Measurements from ENCODE around the gene TSC22D3. TPM values are rescaled to one million over a fixed set of nuclear protein-coding genes. Genes with fewer than 3 reads are reported as not detected.

Gene TSC22D3
- polyA plus RNA-seq, 1 experiment, result 34.7 TPM

DNA sequence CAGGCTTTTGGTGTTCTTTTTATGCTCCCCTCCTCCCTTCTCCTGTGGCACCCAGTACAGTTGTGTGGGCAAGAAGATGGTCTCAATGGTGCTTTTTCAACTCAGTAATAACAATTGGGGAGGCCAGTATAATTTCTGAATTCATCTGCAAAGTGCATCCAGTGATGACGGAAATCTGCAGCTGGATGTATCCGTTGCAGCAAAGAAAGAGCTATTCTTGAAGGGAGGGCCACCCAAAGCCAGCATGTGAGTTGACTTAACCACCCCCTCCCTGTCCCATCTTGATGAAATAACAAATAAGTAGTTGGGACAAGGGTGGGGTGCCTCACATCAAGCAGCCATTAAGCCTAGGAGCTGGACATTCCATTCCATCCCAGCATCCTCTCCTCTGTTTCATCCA lies 30.7 kb downstream of the TSC22D3 start:
- H3K4me3 ChIP-seq (ENCODE audit: low read depth, low read length), result no peak overlapping the region
- no peaks in the 10 kb centered on the region for H3K36me3 ChIP-seq (ENCODE audit: control insufficient read depth, insufficient read depth, low read length)
- TF ChIP-seq, protein P1, sequence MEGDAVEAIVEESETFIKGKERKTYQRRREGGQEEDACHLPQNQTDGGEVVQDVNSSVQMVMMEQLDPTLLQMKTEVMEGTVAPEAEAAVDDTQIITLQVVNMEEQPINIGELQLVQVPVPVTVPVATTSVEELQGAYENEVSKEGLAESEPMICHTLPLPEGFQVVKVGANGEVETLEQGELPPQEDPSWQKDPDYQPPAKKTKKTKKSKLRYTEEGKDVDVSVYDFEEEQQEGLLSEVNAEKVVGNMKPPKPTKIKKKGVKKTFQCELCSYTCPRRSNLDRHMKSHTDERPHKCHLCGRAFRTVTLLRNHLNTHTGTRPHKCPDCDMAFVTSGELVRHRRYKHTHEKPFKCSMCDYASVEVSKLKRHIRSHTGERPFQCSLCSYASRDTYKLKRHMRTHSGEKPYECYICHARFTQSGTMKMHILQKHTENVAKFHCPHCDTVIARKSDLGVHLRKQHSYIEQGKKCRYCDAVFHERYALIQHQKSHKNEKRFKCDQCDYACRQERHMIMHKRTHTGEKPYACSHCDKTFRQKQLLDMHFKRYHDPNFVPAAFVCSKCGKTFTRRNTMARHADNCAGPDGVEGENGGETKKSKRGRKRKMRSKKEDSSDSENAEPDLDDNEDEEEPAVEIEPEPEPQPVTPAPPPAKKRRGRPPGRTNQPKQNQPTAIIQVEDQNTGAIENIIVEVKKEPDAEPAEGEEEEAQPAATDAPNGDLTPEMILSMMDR (IDR thresholded peaks at IDR 0.05; ENCODE audit: insufficient read depth, low read depth, low read length), result no peak
- no peaks in the 10 kb centered on the region for H3K27me3 ChIP-seq (ENCODE audit: control insufficient read depth, insufficient read depth, low read length)
- ChIA-PET CTCF (no interaction called here), POLR2A (no interaction called here)
- DNase-seq (ENCODE audit: low read depth), result no peak

DNA sequence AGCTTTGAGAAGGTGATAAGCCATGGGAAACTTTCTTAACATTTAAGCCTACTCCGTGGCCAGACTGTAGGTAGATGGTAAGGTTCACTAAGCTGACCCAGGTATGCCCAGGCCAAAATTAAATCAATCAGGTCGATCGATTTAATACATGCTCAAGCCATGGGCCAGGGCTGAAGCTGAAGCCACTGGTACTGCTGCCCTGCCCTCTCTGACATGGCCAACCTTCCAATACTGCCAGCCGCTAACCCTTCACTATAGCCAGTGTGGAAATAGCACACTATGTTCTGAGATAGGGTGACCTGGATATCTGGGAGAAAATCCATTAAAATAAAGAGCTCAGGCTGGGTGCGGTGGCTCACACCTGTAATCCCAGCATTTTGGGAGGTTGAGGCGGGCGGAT lies 31.6 kb downstream of the TSC22D3 start:
- no peak for DNase-seq (ENCODE audit: low read depth)
- ChIA-PET POLR2A (no interaction called here), CTCF (no interaction called here)
- no peaks in the 10 kb centered on the region for H3K27me3 ChIP-seq (ENCODE audit: control insufficient read depth, insufficient read depth, low read length)
- TF ChIP-seq, protein P1 (IDR thresholded peaks at IDR 0.05; ENCODE audit: insufficient read depth, low read depth, low read length), result no peak
- no peak overlapping the region for H3K4me3 ChIP-seq (ENCODE audit: low read depth, low read length)
- H3K36me3 ChIP-seq (ENCODE audit: control insufficient read depth, insufficient read depth, low read length), result no peaks in the 10 kb centered on the region

DNA sequence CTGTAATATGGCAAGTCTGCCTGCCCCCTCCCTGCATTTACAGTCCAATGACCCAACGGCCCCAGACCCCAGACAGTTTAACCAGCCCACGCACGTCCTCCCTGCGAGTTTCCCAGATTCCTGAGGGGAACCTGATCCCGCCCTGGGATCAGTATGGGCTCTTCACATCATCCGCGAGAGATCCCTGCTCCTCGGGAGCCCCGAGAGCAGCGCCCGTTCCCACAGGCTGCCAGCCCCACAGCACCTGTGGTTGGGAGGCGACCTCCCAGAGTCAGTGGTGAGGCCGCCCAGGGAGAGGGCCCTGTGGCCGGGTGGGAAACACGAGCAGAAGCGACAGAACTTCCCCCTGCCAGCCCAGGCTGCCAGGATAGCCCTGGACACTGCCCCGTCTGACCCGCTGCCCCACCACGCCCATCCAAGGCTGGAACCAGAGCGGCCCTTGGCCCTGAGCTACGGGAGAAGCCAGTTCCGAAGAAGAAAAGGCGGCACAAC lies 32.8 kb downstream of the TSC22D3 start:
- ChIA-PET CTCF (no interaction called here), POLR2A (no interaction called here)
- H3K4me3 ChIP-seq (ENCODE audit: low read depth, low read length), result no peak overlapping the region
- TF ChIP-seq, protein P1 (IDR thresholded peaks at IDR 0.05; ENCODE audit: insufficient read depth, low read depth, low read length), result no peak
- H3K27me3 ChIP-seq (ENCODE audit: control insufficient read depth, insufficient read depth, low read length), result no peaks in the 10 kb centered on the region
- DNase-seq (ENCODE audit: low read depth), result no peak
- no peaks in the 10 kb centered on the region for H3K36me3 ChIP-seq (ENCODE audit: control insufficient read depth, insufficient read depth, low read length)

DNA sequence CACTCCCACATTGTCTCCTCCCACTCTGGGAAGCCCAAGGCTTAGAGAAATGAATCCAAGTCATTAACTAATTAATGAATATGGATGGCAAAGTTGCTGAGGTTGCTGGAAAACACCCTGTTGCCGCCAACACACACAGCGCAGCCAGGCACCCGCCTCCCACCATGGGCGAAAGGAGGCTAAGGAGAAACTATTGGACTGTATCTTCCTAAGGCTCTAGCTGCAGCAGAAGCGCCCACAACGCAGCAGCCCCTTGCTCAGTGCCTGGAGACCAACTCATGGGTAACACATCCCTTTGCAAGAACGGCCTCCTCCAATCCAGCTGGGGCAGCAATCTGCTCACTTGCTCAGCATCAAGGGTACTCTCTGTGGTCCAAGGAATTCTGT lies 34.2 kb downstream of the TSC22D3 start:
- H3K36me3 ChIP-seq (ENCODE audit: control insufficient read depth, insufficient read depth, low read length), result no peaks in the 10 kb centered on the region
- H3K4me3 ChIP-seq (ENCODE audit: low read depth, low read length), result no peak overlapping the region
- DNase-seq (ENCODE audit: low read depth), result no peak
- H3K27me3 ChIP-seq (ENCODE audit: control insufficient read depth, insufficient read depth, low read length), result no peaks in the 10 kb centered on the region
- POLR2A ChIA-PET, result no interaction called here
- TF ChIP-seq, protein P1 (IDR thresholded peaks at IDR 0.05; ENCODE audit: insufficient read depth, low read depth, low read length), result no peak
- CTCF ChIA-PET, result interaction anchor here (1.5 kb wide), 1 partner anchor 86 kb away, joined by 3 read pairs; no protein-coding TSS in a partner anchor

DNA sequence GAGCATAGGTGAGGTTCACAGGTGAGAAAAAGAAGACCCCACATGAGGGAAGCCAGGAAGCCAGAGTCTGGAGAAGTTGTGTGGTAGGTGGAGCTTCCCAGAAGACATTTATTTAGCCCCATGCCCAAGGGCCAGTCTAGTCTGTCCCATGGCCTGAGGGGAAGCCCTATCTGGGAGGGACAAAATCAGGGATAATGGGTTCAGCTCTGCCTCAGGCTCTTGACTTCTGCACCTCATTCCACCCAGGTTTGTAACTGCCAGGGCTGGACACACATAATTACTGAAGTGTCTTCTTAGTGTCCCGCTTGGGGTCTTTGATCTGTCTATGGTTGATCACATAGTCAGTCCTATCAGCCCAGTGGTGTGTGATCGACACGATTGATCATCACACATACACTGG lies 36.0 kb downstream of the TSC22D3 start:
- CTCF ChIA-PET, result interaction anchor here (0.6 to 1.2 kb wide), 2 partner anchors 17 to 127 kb away, joined by 3 read pairs; no protein-coding TSS in a partner anchor
- no peak overlapping the region for H3K4me3 ChIP-seq (ENCODE audit: low read depth, low read length)
- TF ChIP-seq, protein P1 (IDR thresholded peaks at IDR 0.05; ENCODE audit: insufficient read depth, low read depth, low read length), result no peak
- H3K36me3 ChIP-seq (ENCODE audit: control insufficient read depth, insufficient read depth, low read length), result no peaks in the 10 kb centered on the region
- DNase-seq (ENCODE audit: low read depth), result no peak
- POLR2A ChIA-PET, result no interaction called here
- no peaks in the 10 kb centered on the region for H3K27me3 ChIP-seq (ENCODE audit: control insufficient read depth, insufficient read depth, low read length)

Measured in BJ (cell line).